SU-DHL-6 (cell line): ENCODE measurements around the gene CELSR1.

ENCODE experiments used
- H2AFZ ChIP-seq: fragments of 200-600 bp; sonication (generic); 2 replicates; pipeline ENCODE4 v1.6.1; 2014; ENCODE audit warnings: low read depth, mild to moderate bottlenecking, moderate library complexity, mixed read lengths, antibody characterized with exemption, low read length; ENCODE audit not compliant: severe bottlenecking
- H3F3A ChIP-seq: fragments of 200-600 bp; shearing (Covaris generic); 2 replicates; pipeline ENCODE4 v1.6.0; 2016; ENCODE audit warnings: antibody characterized with exemption, mild to moderate bottlenecking; ENCODE audit not compliant: insufficient read depth
- H3K27ac ChIP-seq: fragments of 200-600 bp; sonication (generic); 2 replicates; pipeline ENCODE4 v1.5.1; 2016; ENCODE audit warnings: low read depth, mild to moderate bottlenecking, low read length, moderate library complexity, mixed read lengths
- H3K27me3 ChIP-seq: fragments of 200-600 bp; sonication (generic), shearing (Covaris generic); 2 replicates; pipeline ENCODE4 v1.6.0; 2014; ENCODE audit warnings: mild to moderate bottlenecking, low read length
- H3K36me3 ChIP-seq: fragments of 200-600 bp; sonication (generic); 2 replicates; pipeline ENCODE4 v1.6.1; 2014; ENCODE audit warnings: mild to moderate bottlenecking, low read length, mixed read lengths
- H3K4me2 ChIP-seq: fragments of 300-600, 200-600 bp; shearing (Covaris generic), sonication (generic); 2 replicates; pipeline ENCODE4 v1.6.0; 2014; ENCODE audit warnings: low read length, low read depth, mild to moderate bottlenecking; ENCODE audit not compliant: poor library complexity, severe bottlenecking
- H3K4me3 ChIP-seq: fragments of 200-600 bp; sonication (generic); 2 replicates; pipeline ENCODE4 v1.5.1; 2014; ENCODE audit warnings: antibody characterized with exemption, low read length, mild to moderate bottlenecking, mixed read lengths; ENCODE audit not compliant: insufficient read depth, poor library complexity, severe bottlenecking
- H3K79me2 ChIP-seq: fragments of 200-600 bp; sonication (generic); 2 replicates; pipeline ENCODE4 v1.6.1; 2014; ENCODE audit warnings: mild to moderate bottlenecking, low read length, moderate library complexity; ENCODE audit not compliant: insufficient read depth
- H3K9ac ChIP-seq: fragments of 200-600 bp; sonication (generic); 2 replicates; pipeline ENCODE4 v1.7.0; 2014; ENCODE audit warnings: mild to moderate bottlenecking, low read length
- H3K9me2 ChIP-seq: fragments of 200-600 bp; sonication (generic); replicated peaks from 2 replicates; pipeline ENCODE4 v1.6.1; 2014; ENCODE audit warnings: low read length; ENCODE audit not compliant: insufficient read depth
- H3K9me3 ChIP-seq: fragments of 200-600 bp; sonication (generic); 2 replicates; pipeline ENCODE4 v1.6.1; 2014; ENCODE audit warnings: low read length, mixed read lengths; ENCODE audit not compliant: insufficient read depth
- H4K20me1 ChIP-seq: fragments of 200-600 bp; sonication (generic); 2 replicates; pipeline ENCODE4 v1.6.1; 2014; ENCODE audit warnings: low read depth, mild to moderate bottlenecking, antibody characterized with exemption, low read length, moderate library complexity, mixed read lengths
- EZH2phosphoT487 ChIP-seq: fragments of 200-600 bp; sonication (generic), shearing (Covaris generic); conservative IDR thresholded peaks from 2 replicates; pipeline ENCODE4 v1.6.1; 2018; ENCODE audit warnings: mild to moderate bottlenecking, antibody characterized with exemption, low read length, moderate library complexity, mixed read lengths
- TF ChIP-seq, protein P1 (sequence below): fragments of 200-600 bp; sonication (generic); IDR thresholded peaks from one replicate; pipeline ENCODE4 v1.5.1; 2017; ENCODE audit warnings: antibody characterized with exemption, mild to moderate bottlenecking, low read length, moderate library complexity; ENCODE audit not compliant: insufficient read depth, poor library complexity, severe bottlenecking

Gene CELSR1

DNA sequence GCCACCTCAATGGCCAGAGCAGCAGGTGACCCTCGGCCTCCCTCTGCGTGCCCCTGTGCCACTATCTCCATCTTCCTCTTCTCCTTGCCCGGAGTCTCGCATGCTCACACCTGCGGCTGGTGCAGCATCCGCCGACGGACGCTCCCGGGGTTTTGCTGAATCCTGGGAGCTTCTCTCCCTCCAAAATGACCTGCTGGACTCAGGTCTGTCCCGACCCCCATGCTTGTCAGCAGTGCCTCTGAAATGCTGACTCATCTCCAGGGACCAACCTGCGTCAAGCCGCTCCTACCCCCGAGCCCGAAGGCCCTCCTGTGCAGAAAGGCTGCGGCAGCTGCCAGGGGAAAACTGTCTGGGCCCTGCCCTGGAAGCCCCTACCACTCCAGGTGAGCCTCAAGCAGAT, 58.4 kb downstream of the CELSR1 start:
- H3K36me3 ChIP-seq = no peaks in the 10 kb centered on the region
- no peaks in the 10 kb centered on the region for H4K20me1 ChIP-seq
- no peaks in the 10 kb centered on the region for H3K79me2 ChIP-seq
- TF ChIP-seq, protein P1, sequence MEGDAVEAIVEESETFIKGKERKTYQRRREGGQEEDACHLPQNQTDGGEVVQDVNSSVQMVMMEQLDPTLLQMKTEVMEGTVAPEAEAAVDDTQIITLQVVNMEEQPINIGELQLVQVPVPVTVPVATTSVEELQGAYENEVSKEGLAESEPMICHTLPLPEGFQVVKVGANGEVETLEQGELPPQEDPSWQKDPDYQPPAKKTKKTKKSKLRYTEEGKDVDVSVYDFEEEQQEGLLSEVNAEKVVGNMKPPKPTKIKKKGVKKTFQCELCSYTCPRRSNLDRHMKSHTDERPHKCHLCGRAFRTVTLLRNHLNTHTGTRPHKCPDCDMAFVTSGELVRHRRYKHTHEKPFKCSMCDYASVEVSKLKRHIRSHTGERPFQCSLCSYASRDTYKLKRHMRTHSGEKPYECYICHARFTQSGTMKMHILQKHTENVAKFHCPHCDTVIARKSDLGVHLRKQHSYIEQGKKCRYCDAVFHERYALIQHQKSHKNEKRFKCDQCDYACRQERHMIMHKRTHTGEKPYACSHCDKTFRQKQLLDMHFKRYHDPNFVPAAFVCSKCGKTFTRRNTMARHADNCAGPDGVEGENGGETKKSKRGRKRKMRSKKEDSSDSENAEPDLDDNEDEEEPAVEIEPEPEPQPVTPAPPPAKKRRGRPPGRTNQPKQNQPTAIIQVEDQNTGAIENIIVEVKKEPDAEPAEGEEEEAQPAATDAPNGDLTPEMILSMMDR = no peak
- no peak for TF ChIP-seq EZH2phosphoT487
- no peak overlapping the region for H2AFZ ChIP-seq
- H3K27ac ChIP-seq = no peak overlapping the region
- no peak overlapping the region for H3K4me2 ChIP-seq
- H3K27me3 ChIP-seq = no peaks in the 10 kb centered on the region
- no peak overlapping the region for H3K4me3 ChIP-seq
- H3K9me2 ChIP-seq = no peaks in the 10 kb centered on the region
- no peaks in the 10 kb centered on the region for H3K9me3 ChIP-seq
- H3F3A ChIP-seq = no peaks in the 10 kb centered on the region
- no peak overlapping the region for H3K9ac ChIP-seq

DNA sequence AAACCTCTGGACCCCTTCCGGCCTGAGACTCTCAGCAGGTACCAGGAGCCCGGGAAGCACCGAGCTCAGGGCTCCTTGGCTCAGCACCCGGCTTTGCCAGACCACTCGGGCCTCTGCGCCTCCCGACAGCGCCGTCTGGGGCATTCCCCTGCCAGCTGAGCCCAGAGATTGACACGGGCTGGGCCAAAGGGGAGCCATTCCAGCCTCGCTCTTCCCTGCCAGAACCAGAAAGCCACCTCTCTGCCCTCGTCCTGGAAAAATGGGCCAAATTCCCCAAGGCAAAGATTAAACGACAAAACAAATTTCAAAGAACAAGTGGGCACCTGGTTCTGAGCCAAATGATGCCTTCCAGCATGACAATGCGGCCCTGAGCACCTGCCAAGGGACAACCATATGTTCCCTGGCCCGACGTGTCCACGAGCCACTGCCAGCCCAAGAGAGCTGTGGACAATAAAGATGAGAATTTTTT, 59.3 kb downstream of the CELSR1 start:
- Histone ChIP-seq H3K4me2 (no peak overlapping the region), H3K27ac (no peak overlapping the region), H4K20me1 (no peaks in the 10 kb centered on the region), H3K9me3 (no peaks in the 10 kb centered on the region), H3K9me2 (no peaks in the 10 kb centered on the region), H3K36me3 (no peaks in the 10 kb centered on the region), H3K4me3 (no peak overlapping the region), H3K79me2 (no peaks in the 10 kb centered on the region), H3K9ac (no peak overlapping the region), H3F3A (no peaks in the 10 kb centered on the region), H3K27me3 (no peaks in the 10 kb centered on the region), H2AFZ (no peak overlapping the region)
- TF ChIP-seq EZH2phosphoT487 = no peak

DNA sequence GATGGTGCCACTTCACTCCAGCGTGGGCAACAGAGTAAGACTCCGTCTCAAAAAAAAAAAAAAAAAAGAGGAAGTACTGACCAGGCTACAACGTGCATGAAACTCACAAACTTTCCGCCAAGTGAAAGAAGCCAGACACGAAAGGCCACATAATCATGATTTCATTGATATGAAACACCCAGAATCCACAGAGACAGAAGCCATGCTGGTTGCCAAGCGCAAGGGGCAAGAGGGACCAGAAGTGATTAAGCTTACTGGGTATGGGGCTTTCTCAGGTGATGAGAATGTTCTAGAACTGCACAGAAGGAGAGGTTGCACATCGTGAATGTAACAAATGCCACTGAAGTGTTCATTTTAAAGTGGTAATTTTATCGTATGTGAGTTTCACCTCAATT, 60.9 kb downstream of the CELSR1 start:
- TF ChIP-seq, protein P1 = no peak
- TF ChIP-seq EZH2phosphoT487 = no peak
- Histone ChIP-seq H3K27ac (no peak overlapping the region), H3K4me2 (peak overlapping the region; percentile 25), H3K9me3 (no peaks in the 10 kb centered on the region), H3K4me3 (no peak overlapping the region), H3K9ac (no peak overlapping the region), H4K20me1 (no peaks in the 10 kb centered on the region), H3F3A (no peaks in the 10 kb centered on the region), H3K79me2 (no peaks in the 10 kb centered on the region), H3K9me2 (no peaks in the 10 kb centered on the region), H2AFZ (no peak overlapping the region), H3K27me3 (no peaks in the 10 kb centered on the region), H3K36me3 (no peaks in the 10 kb centered on the region)

DNA sequence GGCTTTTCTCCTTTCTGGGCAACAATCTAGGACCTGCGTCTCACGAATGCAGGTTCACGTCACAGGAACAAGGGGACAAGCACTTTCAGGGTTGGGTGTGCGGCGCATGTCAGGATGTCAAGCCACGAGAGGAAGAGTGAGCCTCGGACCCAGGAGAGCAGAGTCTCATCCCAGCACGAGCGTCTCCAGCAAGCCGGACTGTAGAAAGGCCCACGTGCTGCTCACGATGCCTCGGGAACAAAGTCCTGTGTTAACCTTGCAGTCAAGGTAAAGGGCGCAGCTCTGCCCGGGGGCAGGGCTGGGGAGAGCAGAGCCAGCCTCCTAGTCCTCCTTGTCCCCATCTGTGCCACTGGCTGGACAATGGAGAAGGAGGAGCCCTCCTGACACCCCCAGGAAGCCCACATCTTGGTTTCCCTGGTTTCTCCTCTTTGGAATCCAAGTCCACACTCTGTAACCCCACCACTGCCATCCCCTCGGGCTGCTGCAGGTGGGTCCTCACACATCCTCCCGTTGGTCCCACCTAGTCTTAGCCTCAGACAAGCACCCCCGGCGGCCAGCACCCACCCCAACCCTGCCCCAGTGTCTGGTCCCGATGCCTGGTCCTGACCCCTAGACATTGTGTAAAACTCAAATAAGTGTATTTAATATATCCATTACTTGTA, 63.4 kb downstream of the CELSR1 start:
- H2AFZ ChIP-seq = no peak overlapping the region
- no peaks in the 10 kb centered on the region for H3K36me3 ChIP-seq
- H3K27me3 ChIP-seq = no peaks in the 10 kb centered on the region; the same call in 1 of the 2 replicates
- TF ChIP-seq, protein P1 = no peak
- TF ChIP-seq EZH2phosphoT487 = no peak
- H3K4me3 ChIP-seq = no peak overlapping the region
- no peaks in the 10 kb centered on the region for H3K79me2 ChIP-seq
- H3K4me2 ChIP-seq = no peak overlapping the region
- no peak overlapping the region for H3K27ac ChIP-seq
- H3K9ac ChIP-seq = no peak overlapping the region
- no peaks in the 10 kb centered on the region for H4K20me1 ChIP-seq
- no peaks in the 10 kb centered on the region for H3K9me2 ChIP-seq
- no peaks in the 10 kb centered on the region for H3K9me3 ChIP-seq
- H3F3A ChIP-seq = no peaks in the 10 kb centered on the region
